Stimulated activated CD8-positive, alpha-beta memory T cell treated with anti-CD3 and anti-CD28 coated beads, Interleukin-12 subunit alpha, Interleukin-12 subunit beta, amount 100 ng/mL, for 24 hours (primary cell): ENCODE results near the gene NPIPA3.
"Not testable (repeated sequence)": the region's sequence is repeated elsewhere in the genome, so short reads cannot be mapped to it uniquely, and the experiment has no call there.

Experiments used
- DNase-seq: peaks from one replicate; pipeline ENCODE4 v3.0.0-alpha.2; 2020; ENCODE audit errors: extremely low read depth

NPIPA3 gene

GRCh38 chr16:14742273-14743128 lies 39.3 kb downstream of the NPIPA3 start, which contains the start of gene NPIPA2:
Gene NPIPA2, plus strand, starts transcription at chr16:14742533. Its CDS starts 5,533 bp downstream, at chr16:14748066.
- not testable (repeated sequence) for DNase-seq

- not testable (repeated sequence) for DNase-seq
Measured at GRCh38 chr16:14773654-14774053, 70.4 kb downstream of the NPIPA3 start.

- not testable (repeated sequence) for DNase-seq
Measured at GRCh38 chr16:14775624-14776023, 72.4 kb downstream of the NPIPA3 start.
